Spleen (tissue), 11 donors: Measurements from ENCODE around the gene TRAPPC4. TPM values are rescaled to one million over a fixed set of nuclear protein-coding genes. Genes with fewer than 3 reads are reported as not detected.

Experiments
- DNase-seq: peaks from one replicate; pipeline ENCODE4 v3.0.0-alpha.2; 2020
- H3K27ac ChIP-seq, 8 donors: fragments of 200-600 bp; sonication (generic) in 7 of 8; 1 replicate in 4 of 8; 2 replicates in 4 of 8; pipeline versions ENCODE4 v1.5.0 to v1.8.0; 2016 to 2021; ENCODE audit warnings: inconsistent platforms in 4 of 8, mild to moderate bottlenecking in 4 of 8, moderate library complexity in 1 of 8
- H3K27me3 ChIP-seq, 7 donors: fragments of 200-600 bp; sonication (generic) in 6 of 7; replicated peaks in 1 of 7; 1 replicate in 4 of 7; 2 replicates in 3 of 7; pipeline versions ENCODE4 v1.5.0 to v1.8.0; 2016 to 2021; ENCODE audit warnings: inconsistent platforms in 3 of 7, mild to moderate bottlenecking in 1 of 7
- H3K36me3 ChIP-seq, 6 donors: fragments of 200-600 bp; sonication (generic) in 5 of 6; 1 replicate in 4 of 6; 2 replicates in 2 of 6; pipeline versions ENCODE4 v1.5.0 to v1.8.0; 2016 to 2021; ENCODE audit warnings: inconsistent platforms in 2 of 6
- H3K4me1 ChIP-seq, 6 donors: fragments of 200-600 bp; sonication (generic) in 5 of 6; 1 replicate in 3 of 6; 2 replicates in 3 of 6; pipeline versions ENCODE4 v1.5.0 to v1.8.0; 2016 to 2021; ENCODE audit warnings: inconsistent platforms in 3 of 6
- H3K4me3 ChIP-seq, 8 donors: fragments of 200-600 bp; sonication (generic) in 7 of 8; 1 replicate in 4 of 8; 2 replicates in 4 of 8; pipeline versions ENCODE4 v1.5.0 to v1.8.0; 2016 to 2021; ENCODE audit warnings: inconsistent platforms in 4 of 8, mild to moderate bottlenecking in 4 of 8, moderate library complexity in 2 of 8
- H3K9me3 ChIP-seq, 8 donors: fragments of 200-600 bp; sonication (generic) in 7 of 8; 1 replicate in 4 of 8; 2 replicates in 4 of 8; pipeline versions ENCODE4 v1.5.0 to v1.8.0; 2016 to 2021; ENCODE audit warnings: inconsistent platforms in 4 of 8
- POLR2A ChIP-seq, 3 donors: fragments of 450-650 bp; IDR thresholded peaks; one replicate each; pipeline ENCODE4 v1.5.1; 2017; ENCODE audit warnings: antibody characterized with exemption in 3 of 3, mild to moderate bottlenecking in 1 of 3
- POLR2AphosphoS5 ChIP-seq, 3 donors: sonication (generic); formaldehyde crosslinking; IDR thresholded peaks; one replicate each; pipeline ENCODE4 v1.5.1; 2017; ENCODE audit warnings: antibody characterized with exemption in 3 of 3
- WGBS, 5 donors: extraction: QIAGEN DNeasy Blood & Tissue Kit in 3 of 5; methylation state at CpG; one replicate each; pipeline versions ENCODE4 v1.1.5 to v1.1.7; 2013 to 2018; 5-methylcytosine and 5-hydroxymethylcytosine counted together
- intact Hi-C: fragments of 100-400 bp; cut with DNase I; formaldehyde crosslinking; loops from one replicate; pipeline ENCODE4 v1.15.0; 2023; ENCODE audit warnings: low total_unique reads
- polyA plus RNA-seq, 3 donors: library from polyadenylated mRNA; stranded (reverse); fragments of 200-250 nt; gene quantifications; one replicate each; pipeline ENCODE4 v1.2.1, GENCODE V29; 2013
- total RNA-seq, 7 donors: library from RNA; depleted of rRNA in 3 of 7; stranded (reverse); fragments of >200 nt in 3 of 7; fragmentation: NEBNext Ultra II Directional in 4 of 7; extraction: Animal tissue kit (Norgen Biotek cat#: 25700) in 4 of 7; gene quantifications; one replicate each; pipeline versions ENCODE4 v1.1.0 to v1.2.1, GENCODE V29; 2016 to 2021
- TF ChIP-seq, protein P1 (sequence below), 11 experiments: fragments of 200-600 bp in 7 of 11; fragments of 450-650 bp in 4 of 11; sonication (generic) in 4 of 11; IDR thresholded peaks in 8 of 11; conservative IDR thresholded peaks in 3 of 11; 1 replicate in 7 of 11; 2 replicates in 4 of 11; pipeline versions ENCODE4 v1.4.0 to v1.8.0; 2016 to 2021; ENCODE audit warnings: antibody characterized with exemption in 11 of 11, inconsistent platforms in 4 of 11, mild to moderate bottlenecking in 1 of 11
- donor health status: healthy with polysubstance abuse.
- donor health status: DM: no; HTN: no; CAD: no; lungs with moderate emphysema.
- donor health status: DM: no; HTN: no; CAD: no.
- donor health status: Bipolar disorder and iron deficiency.
- donor health status: healthy.
- donor health status: DM: no; HTN: no; CAD: no.
- donor health status: DM: yes; HTN: yes; CAD: no.

TRAPPC4 gene
- total and polyA plus RNA-seq, 10 donors, result 33.1 to 61.8 (median 53.5) TPM

DNA sequence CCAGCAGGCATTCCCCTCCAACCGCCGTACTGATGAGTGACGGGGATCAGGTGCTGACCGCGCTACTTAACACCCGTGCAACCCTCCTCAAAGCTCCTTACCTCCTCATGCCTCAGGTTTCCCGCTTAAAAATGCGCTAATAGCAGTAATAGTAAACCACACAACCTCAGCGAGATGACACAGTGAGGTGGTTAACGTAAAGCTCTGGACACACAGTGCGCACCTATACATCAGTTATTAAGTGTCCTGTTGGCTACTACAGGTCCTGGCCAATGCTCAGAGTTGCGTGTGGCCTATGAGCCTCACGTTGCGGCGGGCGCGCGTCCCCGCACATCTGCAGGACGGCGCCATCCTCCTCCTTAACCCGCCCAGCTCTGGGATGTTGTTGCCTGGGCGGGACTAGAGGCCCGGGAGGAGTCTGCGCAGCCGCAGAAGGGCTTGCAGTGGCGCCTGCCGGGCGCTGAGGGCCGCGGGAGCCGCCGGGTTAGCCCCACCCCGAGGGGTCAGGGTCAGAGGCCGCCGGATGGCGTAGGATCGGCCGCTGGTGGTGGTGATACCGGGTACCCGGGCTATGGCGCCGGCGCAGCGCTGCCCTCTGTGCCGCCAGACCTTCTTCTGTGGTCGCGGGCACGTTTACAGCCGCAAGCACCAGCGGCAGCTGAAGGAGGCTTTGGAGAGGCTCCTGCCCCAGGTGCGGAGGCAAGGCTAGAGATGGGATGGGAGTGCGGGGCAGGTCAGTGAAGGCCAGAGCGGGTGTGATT is 20.8 kb upstream of the TRAPPC4 start, which contains the start of gene CENATAC:
Gene CENATAC, plus strand, starts transcription at position 512 of the 761 bp plus-strand sequence. Its CDS starts 60 bp downstream, at position 572.
- Histone ChIP-seq H3K36me3 (peaks cover 0 to 39% (median 22%) of the 10 kb centered on the region in 6 donors), H3K4me3 (peak within 1 kb of the TSS; percentile 62 to 87 (median 81)), H3K27me3 (no peaks in the 10 kb centered on the region), H3K4me1 (peaks cover 17 to 53% (median 35%) of the 10 kb centered on the region in 6 donors), H3K9me3 (no peaks in the 10 kb centered on the region), H3K27ac (peak within 1 kb of the TSS; percentile 67 to 90 (median 86))
- DNase-seq, result peak; percentile 99
- 0 to 1% (median 1%) methylated on average over 32 to 54 of the region's 54 CpGs for WGBS, 5 donors
- peak in 1 of 3 donors; percentile 36 for TF ChIP-seq POLR2A (IDR thresholded peaks at IDR 0.05)
- TF ChIP-seq, protein P1, sequence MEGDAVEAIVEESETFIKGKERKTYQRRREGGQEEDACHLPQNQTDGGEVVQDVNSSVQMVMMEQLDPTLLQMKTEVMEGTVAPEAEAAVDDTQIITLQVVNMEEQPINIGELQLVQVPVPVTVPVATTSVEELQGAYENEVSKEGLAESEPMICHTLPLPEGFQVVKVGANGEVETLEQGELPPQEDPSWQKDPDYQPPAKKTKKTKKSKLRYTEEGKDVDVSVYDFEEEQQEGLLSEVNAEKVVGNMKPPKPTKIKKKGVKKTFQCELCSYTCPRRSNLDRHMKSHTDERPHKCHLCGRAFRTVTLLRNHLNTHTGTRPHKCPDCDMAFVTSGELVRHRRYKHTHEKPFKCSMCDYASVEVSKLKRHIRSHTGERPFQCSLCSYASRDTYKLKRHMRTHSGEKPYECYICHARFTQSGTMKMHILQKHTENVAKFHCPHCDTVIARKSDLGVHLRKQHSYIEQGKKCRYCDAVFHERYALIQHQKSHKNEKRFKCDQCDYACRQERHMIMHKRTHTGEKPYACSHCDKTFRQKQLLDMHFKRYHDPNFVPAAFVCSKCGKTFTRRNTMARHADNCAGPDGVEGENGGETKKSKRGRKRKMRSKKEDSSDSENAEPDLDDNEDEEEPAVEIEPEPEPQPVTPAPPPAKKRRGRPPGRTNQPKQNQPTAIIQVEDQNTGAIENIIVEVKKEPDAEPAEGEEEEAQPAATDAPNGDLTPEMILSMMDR (IDR thresholded peaks at IDR 0.05 in 8 of 11, conservative IDR thresholded peaks at IDR 0.05 in 3 of 11), result peak in 9 of 11 experiments; percentile 1 to 70 (median 44)
- TF ChIP-seq POLR2AphosphoS5 (IDR thresholded peaks at IDR 0.05), result peak; percentile 92 to 96 (median 95)
- intact Hi-C loops, result no loop called here

DNA sequence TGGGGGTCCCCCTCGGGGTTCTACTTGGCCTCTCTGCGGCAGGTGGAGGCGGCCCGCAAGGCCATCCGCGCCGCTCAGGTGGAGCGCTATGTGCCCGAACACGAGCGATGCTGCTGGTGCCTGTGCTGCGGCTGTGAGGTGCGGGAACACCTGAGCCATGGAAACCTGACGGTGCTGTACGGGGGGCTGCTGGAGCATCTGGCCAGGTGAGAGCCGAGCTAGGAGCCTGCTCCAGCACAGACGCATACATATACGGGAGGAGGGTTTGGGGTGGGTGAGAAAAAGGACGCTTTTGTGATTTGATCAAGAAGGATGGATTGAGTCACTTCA is 20.2 kb upstream of the TRAPPC4 start:
- peaks cover 17 to 53% (median 35%) of the 10 kb centered on the region in 6 donors for H3K4me1 ChIP-seq
- 3 to 6% (median 4%) methylated on average over 15 to 19 of the region's 19 CpGs for WGBS, 5 donors
- TF ChIP-seq POLR2A (IDR thresholded peaks at IDR 0.05) (no peak), POLR2AphosphoS5 (IDR thresholded peaks at IDR 0.05) (no peak)
- TF ChIP-seq, protein P1 (IDR thresholded peaks at IDR 0.05 in 8 of 11, conservative IDR thresholded peaks at IDR 0.05 in 3 of 11), result no peak
- peak overlapping the region; percentile 67 to 90 (median 86) for H3K27ac ChIP-seq
- intact Hi-C loops, result no loop called here
- peaks cover 0 to 44% (median 27%) of the 10 kb centered on the region in 6 donors for H3K36me3 ChIP-seq
- no peaks in the 10 kb centered on the region for H3K9me3 ChIP-seq
- DNase-seq, result no peak
- H3K27me3 ChIP-seq, result no peaks in the 10 kb centered on the region
- H3K4me3 ChIP-seq, result peak overlapping the region; percentile 62 to 87 (median 81)

DNA sequence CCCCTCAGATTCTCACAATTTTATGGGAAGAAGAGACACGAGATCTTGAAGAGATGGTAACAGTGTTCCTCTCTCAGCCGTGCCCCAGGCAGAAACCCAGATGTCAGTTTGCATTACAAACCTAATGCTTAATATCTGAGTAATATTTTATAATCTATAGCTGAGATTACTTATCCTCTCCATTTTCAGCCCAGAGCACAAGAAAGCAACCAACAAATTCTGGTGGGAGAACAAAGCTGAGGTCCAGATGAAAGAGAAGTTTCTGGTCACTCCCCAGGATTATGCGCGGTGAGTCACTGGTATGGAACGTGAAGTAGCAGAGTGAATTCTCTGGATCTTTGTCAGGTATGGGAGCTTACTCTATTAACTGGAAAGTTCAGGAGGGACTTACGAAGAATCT is 19.7 kb upstream of the TRAPPC4 start:
- no peak for DNase-seq
- Histone ChIP-seq H3K27me3 (no peaks in the 10 kb centered on the region), H3K9me3 (no peaks in the 10 kb centered on the region), H3K27ac (peak overlapping the region in 5 of 8 donors; percentile 80 to 90 (median 89)), H3K36me3 (peaks cover 0 to 49% (median 32%) of the 10 kb centered on the region in 6 donors), H3K4me1 (peaks cover 17 to 53% (median 35%) of the 10 kb centered on the region in 6 donors), H3K4me3 (peak overlapping the region; percentile 62 to 87 (median 81))
- WGBS, 5 donors, result 59 to 73% (median 68%) methylated on average over 6 of the region's 6 CpGs
- TF ChIP-seq POLR2A (IDR thresholded peaks at IDR 0.05) (no peak), POLR2AphosphoS5 (IDR thresholded peaks at IDR 0.05) (no peak)
- TF ChIP-seq, protein P1 (IDR thresholded peaks at IDR 0.05 in 8 of 11, conservative IDR thresholded peaks at IDR 0.05 in 3 of 11), result no peak
- intact Hi-C loops, result no loop called here

DNA sequence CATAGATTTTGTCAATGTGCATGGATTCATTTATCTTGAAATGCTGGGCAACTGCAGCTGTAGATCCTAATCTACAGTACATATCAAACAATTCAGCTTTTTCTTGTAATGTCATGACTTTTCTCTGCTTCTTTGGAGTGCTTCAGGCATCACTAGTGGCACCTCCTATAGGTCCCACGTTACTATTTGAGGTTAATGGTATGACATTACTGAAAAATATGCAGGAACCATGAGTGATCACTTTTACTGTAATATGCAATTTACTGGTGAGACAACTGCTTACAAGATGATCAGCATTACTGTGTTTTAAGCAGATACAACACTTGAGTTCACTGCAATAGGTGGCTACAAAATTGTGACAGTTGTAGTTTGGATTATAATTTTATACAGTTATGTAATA is 17.7 kb upstream of the TRAPPC4 start:
- H3K4me3 ChIP-seq, result no peak overlapping the region
- H3K4me1 ChIP-seq, result peaks cover 17 to 53% (median 35%) of the 10 kb centered on the region in 6 donors
- peaks cover 0 to 70% (median 41%) of the 10 kb centered on the region in 6 donors for H3K36me3 ChIP-seq
- intact Hi-C loops, result no loop called here
- no peak overlapping the region for H3K27ac ChIP-seq
- H3K27me3 ChIP-seq, result no peaks in the 10 kb centered on the region
- TF ChIP-seq POLR2AphosphoS5 (IDR thresholded peaks at IDR 0.05) (no peak), POLR2A (IDR thresholded peaks at IDR 0.05) (no peak)
- TF ChIP-seq, protein P1 (IDR thresholded peaks at IDR 0.05 in 8 of 11, conservative IDR thresholded peaks at IDR 0.05 in 3 of 11), result no peak
- 54 to 76% (median 69%) methylated on average over 1 of the region's 1 CpG for WGBS, 5 donors
- DNase-seq, result no peak
- H3K9me3 ChIP-seq, result no peaks in the 10 kb centered on the region
